Measurements from ENCODE around the gene IRGQ. TPM values are rescaled to one million over a fixed set of nuclear protein-coding genes. Genes with fewer than 3 reads are reported as not detected.

Gene IRGQ
- total RNA-seq, 1 experiment from 2014 or later: 24.1 TPM

- Histone ChIP-seq H4K8ac (replicated peaks; ENCODE audit: insufficient read length, low read depth, low read length) (no peak overlapping the region), H3K14ac (ENCODE audit: insufficient read depth, low read length) (no peak overlapping the region), H3K9ac (ENCODE audit: extremely low read depth, insufficient read length, low read length) (no peak overlapping the region), H4K20me1 (ENCODE audit: control insufficient read depth, insufficient read depth, insufficient read length) (no peaks in the 10 kb centered on the region), H4K91ac (ENCODE audit: insufficient read length, low read depth, low read length) (no peak overlapping the region), H3T11ph (ENCODE audit: low read length) (no peak overlapping the region), H2BK5ac (ENCODE audit: insufficient read length, low read length) (no peak overlapping the region), H2BK20ac (ENCODE audit: low read depth, low read length, poor library complexity, severe bottlenecking) (no peak overlapping the region), H3K4ac (ENCODE audit: low read depth, low read length) (no peak overlapping the region), H3K56ac (ENCODE audit: insufficient read length, low read depth, low read length) (no peak overlapping the region), H4K5ac (ENCODE audit: insufficient read length, low read depth, low read length) (no peak overlapping the region), H3K9me3 (ENCODE audit: control insufficient read depth, low read depth, low read length) (no peaks in the 10 kb centered on the region), H2BK120ac (ENCODE audit: low read depth, low read length, poor library complexity, severe bottlenecking) (no peak overlapping the region), H3K79me2 (ENCODE audit: insufficient read depth, low read length) (no peaks in the 10 kb centered on the region), H3K27ac (ENCODE audit: insufficient read length, low read depth, low read length) (no peak overlapping the region), H3K23me2 (ENCODE audit: insufficient read length, low read depth, low read length, poor library complexity, severe bottlenecking) (peaks cover 13% of the 10 kb centered on the region), H3K4me1 (ENCODE audit: insufficient read depth, low read length) (0 out of 2 replicates have a peak, but pooled peaks cover 2% of the 10 kb centered on the region), H2BK15ac (ENCODE audit: low read depth, low read length) (no peak overlapping the region), H2AK5ac (ENCODE audit: insufficient read length, low read length) (no peak overlapping the region), H3K27me3 (ENCODE audit: insufficient read depth, low read length) (peaks cover 20% of the 10 kb centered on the region; the same call in 1 of the 2 replicates), H3K4me2 (ENCODE audit: insufficient read depth, insufficient read length, low read length) (no peak overlapping the region), H2AFZ (ENCODE audit: low read length) (no peak overlapping the region), H3K23ac (ENCODE audit: insufficient read length, low read depth, low read length) (no peak overlapping the region), H3K79me1 (ENCODE audit: insufficient read depth, low read depth, low read length, poor library complexity, severe bottlenecking) (no peaks in the 10 kb centered on the region), H2BK12ac (ENCODE audit: insufficient read length, low read depth, low read length) (no peak overlapping the region), H3K18ac (ENCODE audit: insufficient read length, low read depth, low read length) (no peak overlapping the region)
- Mint-ChIP-seq H3K4me3 (no peak overlapping the region), H3K9me3 (peaks cover 16 to 24% of the 10 kb centered on the region in 2 experiments), H3K27ac (no peak overlapping the region), H3K4me1 (peaks cover 12 to 22% of the 10 kb centered on the region in 2 experiments), H3K36me3 (ENCODE audit: insufficient read depth in 1 of 3, low read depth in 3 of 3) (peaks cover 16 to 24% (median 24%) of the 10 kb centered on the region in 3 experiments), H3K27me3 (ENCODE audit: low read depth) (peaks cover 55% of the 10 kb centered on the region)
- TF ChIP-seq CTCF (conservative IDR thresholded peaks at IDR 0.05): no peak
- DNase-seq: no peak
- no CpG with 5 or more reads among the region's 3 CpGs for WGBS (ENCODE audit: extremely low coverage, insufficient read length, low lambda C conversion rate)
Observed at GRCh38 chr19:43643326-43643725, 47.4 kb upstream of the IRGQ start.
